Measurements from ENCODE around the gene LRRC8E.

LRRC8E gene

GRCh38 chr19:7899751-7900378, 11.6 kb downstream of the LRRC8E start:
- TF ChIP-seq POLR2A (IDR thresholded peaks at IDR 0.05; ENCODE audit: low read length): no peak
- TF ChIP-seq GATA1 (IDR thresholded peaks at IDR 0.05; ENCODE audit: low read depth, low read length): no peak
- DNase-seq: no peak

- TF ChIP-seq POLR2A (IDR thresholded peaks at IDR 0.05; ENCODE audit: low read length) (no peak), GATA1 (IDR thresholded peaks at IDR 0.05; ENCODE audit: low read depth, low read length) (no peak)
- no peak for DNase-seq
Observed at GRCh38 chr19:7900401-7900870, 12.1 kb downstream of the LRRC8E start.

- TF ChIP-seq POLR2A (IDR thresholded peaks at IDR 0.05; ENCODE audit: low read length) (no peak), GATA1 (IDR thresholded peaks at IDR 0.05; ENCODE audit: low read depth, low read length) (no peak)
- DNase-seq: no peak
Observed at GRCh38 chr19:7900931-7901330, 12.6 kb downstream of the LRRC8E start.

GRCh38 chr19:7901337-7901736, 13.0 kb downstream of the LRRC8E start:
- DNase-seq: no peak
- TF ChIP-seq GATA1 (IDR thresholded peaks at IDR 0.05; ENCODE audit: low read depth, low read length) (no peak), POLR2A (IDR thresholded peaks at IDR 0.05; ENCODE audit: low read length) (no peak)

GRCh38 chr19:7902796-7903243, 14.5 kb downstream of the LRRC8E start:
- no peak for TF ChIP-seq GATA1 (IDR thresholded peaks at IDR 0.05; ENCODE audit: low read depth, low read length)
- TF ChIP-seq POLR2A (IDR thresholded peaks at IDR 0.05; ENCODE audit: low read length): no peak
- no peak for DNase-seq

- TF ChIP-seq POLR2A (IDR thresholded peaks at IDR 0.05; ENCODE audit: low read length) (peak; percentile 89), GATA1 (IDR thresholded peaks at IDR 0.05; ENCODE audit: low read depth, low read length) (no peak)
Observed at GRCh38 chr19:7903244-7904073, 15.1 kb downstream of the LRRC8E start, which contains the start of gene MAP2K7. MAP2K7 (plus strand) TSS chr19:7903877; CDS start chr19:7903945, 68 bp downstream.

GRCh38 chr19:7904074-7905020, 16.0 kb downstream of the LRRC8E start:
- no peak for TF ChIP-seq GATA1 (IDR thresholded peaks at IDR 0.05; ENCODE audit: low read depth, low read length)
- TF ChIP-seq POLR2A (IDR thresholded peaks at IDR 0.05; ENCODE audit: low read length): no peak
- no peak for DNase-seq

More at GRCh38 chr19:7903244-7904073, 15.1 kb downstream of the LRRC8E start, which contains the start of gene MAP2K7:
- DNase-seq: peak; percentile 100

- no peak for DNase-seq
- TF ChIP-seq POLR2A (IDR thresholded peaks at IDR 0.05; ENCODE audit: low read length): no peak
- no peak for TF ChIP-seq GATA1 (IDR thresholded peaks at IDR 0.05; ENCODE audit: low read depth, low read length)
Observed at GRCh38 chr19:7905268-7905667, 17.0 kb downstream of the LRRC8E start.

GRCh38 chr19:7905859-7906258, 17.5 kb downstream of the LRRC8E start:
- no peak for TF ChIP-seq POLR2A (IDR thresholded peaks at IDR 0.05; ENCODE audit: low read length)
- no peak for DNase-seq

GRCh38 chr19:7907122-7907521, 18.8 kb downstream of the LRRC8E start:
- TF ChIP-seq GATA1 (IDR thresholded peaks at IDR 0.05; ENCODE audit: low read depth, low read length) (no peak), POLR2A (IDR thresholded peaks at IDR 0.05; ENCODE audit: low read length) (no peak)
- DNase-seq: no peak

GRCh38 chr19:7907544-7907943, 19.2 kb downstream of the LRRC8E start:
- TF ChIP-seq GATA1 (IDR thresholded peaks at IDR 0.05; ENCODE audit: low read depth, low read length) (no peak), POLR2A (IDR thresholded peaks at IDR 0.05; ENCODE audit: low read length) (no peak)
- DNase-seq: no peak

GRCh38 chr19:7908078-7908699, 19.9 kb downstream of the LRRC8E start:
- DNase-seq: peak; percentile 61 to 70

More at GRCh38 chr19:7908078-7908699, 19.9 kb downstream of the LRRC8E start:
- TF ChIP-seq GATA1 (IDR thresholded peaks at IDR 0.05; ENCODE audit: low read depth, low read length) (no peak), POLR2A (IDR thresholded peaks at IDR 0.05; ENCODE audit: low read length) (no peak)

All from erythroblast (primary cell).